HCT116 (cell line): ENCODE data around the gene MBTD1.

ENCODE experiments used
- CTCF ChIP-seq, 3 experiments: fragments of 200-600 bp in 1 of 3; sonication (generic) in 1 of 3; IDR thresholded peaks in 2 of 3; conservative IDR thresholded peaks in 1 of 3; 2 replicates each; pipeline ENCODE4 v1.5.1; 2012 to 2017; ENCODE audit warnings: low read depth in 2 of 3, low read length in 2 of 3, antibody characterized with exemption in 1 of 3, borderline replicate concordance in 1 of 3, control low read depth in 1 of 3, mild to moderate bottlenecking in 1 of 3, mixed read lengths in 1 of 3, mixed run types in 1 of 3, moderate library complexity in 1 of 3; ENCODE audit not compliant: insufficient read depth in 1 of 3
- EZH2 ChIP-seq: fragments of 200-600 bp; sonication (generic); IDR thresholded peaks from 2 replicates; pipeline ENCODE4 v1.6.1; 2017; ENCODE audit warnings: antibody characterized with exemption, mixed run types
- EZH2phosphoT487 ChIP-seq: fragments of 200-600 bp; IDR thresholded peaks from 2 replicates; pipeline ENCODE4 v1.6.1; 2018; ENCODE audit warnings: antibody characterized with exemption, borderline replicate concordance
- POLR2A ChIP-seq: IDR thresholded peaks from 2 replicates; pipeline ENCODE4 v1.7.0; 2011; ENCODE audit warnings: borderline replicate concordance; ENCODE audit not compliant: insufficient read depth, insufficient read length; ENCODE audit errors: extremely low read depth
- POLR2AphosphoS5 ChIP-seq: IDR thresholded peaks from 2 replicates; pipeline ENCODE4 v1.6.1; 2011; ENCODE audit warnings: mild to moderate bottlenecking, low read depth, low read length, moderate library complexity
- RAD21 ChIP-seq: IDR thresholded peaks from 2 replicates; pipeline ENCODE4 v1.6.1; 2012; ENCODE audit warnings: low read depth, mild to moderate bottlenecking
- SIN3A ChIP-seq: IDR thresholded peaks from 2 replicates; pipeline ENCODE4 v1.6.1; 2012; ENCODE audit warnings: low read depth
- SRF ChIP-seq: IDR thresholded peaks from 2 replicates; pipeline ENCODE4 v1.6.1; 2012; ENCODE audit warnings: low read depth
- YY1 ChIP-seq: IDR thresholded peaks from 2 replicates; pipeline ENCODE4 v1.6.1; 2011; ENCODE audit warnings: low read length, low read depth, moderate library complexity, mild to moderate bottlenecking; ENCODE audit not compliant: insufficient replicate concordance; ENCODE audit errors: extremely low read depth
- ZFX ChIP-seq: fragments of 450-650 bp; IDR thresholded peaks from 2 replicates; pipeline ENCODE4 v1.6.1; 2017
- TF ChIP-seq, protein P1 (sequence below): IDR thresholded peaks from 2 replicates; pipeline ENCODE4 v1.6.1; 2011; ENCODE audit warnings: mild to moderate bottlenecking, low read length, moderate library complexity; ENCODE audit not compliant: insufficient replicate concordance; ENCODE audit errors: extremely low read depth
- TF ChIP-seq, protein P2 (sequence below): IDR thresholded peaks from 2 replicates; pipeline ENCODE4 v1.6.1; 2012

DNA sequence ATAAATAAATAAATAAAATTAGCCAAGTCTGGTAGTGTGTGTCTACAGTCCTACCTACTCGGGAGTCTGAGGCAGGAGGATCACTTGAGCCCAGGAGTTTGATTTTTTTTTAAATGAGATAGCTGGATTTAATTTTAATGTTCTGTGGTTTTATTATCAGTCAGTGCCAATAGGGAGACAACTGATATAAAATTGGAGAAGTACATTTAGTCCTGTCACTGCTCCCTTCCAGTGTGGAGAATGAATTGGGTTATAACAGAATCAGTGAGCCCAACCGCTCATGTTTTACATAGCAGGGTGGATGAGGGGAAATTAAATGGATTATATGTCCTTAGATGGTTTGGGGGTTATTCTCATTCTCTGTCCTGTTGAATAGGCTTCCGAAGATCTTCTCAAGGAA is 100.2 kb downstream of the MBTD1 start:
- no peak for TF ChIP-seq CTCF (IDR thresholded peaks at IDR 0.05 in 2 of 3, conservative IDR thresholded peaks at IDR 0.05 in 1 of 3; ENCODE audit: borderline replicate concordance in 1 of 3, insufficient read depth in 1 of 3, low read depth in 2 of 3, low read length in 2 of 3)
- TF ChIP-seq POLR2AphosphoS5: no peak
- TF ChIP-seq, protein P1, sequence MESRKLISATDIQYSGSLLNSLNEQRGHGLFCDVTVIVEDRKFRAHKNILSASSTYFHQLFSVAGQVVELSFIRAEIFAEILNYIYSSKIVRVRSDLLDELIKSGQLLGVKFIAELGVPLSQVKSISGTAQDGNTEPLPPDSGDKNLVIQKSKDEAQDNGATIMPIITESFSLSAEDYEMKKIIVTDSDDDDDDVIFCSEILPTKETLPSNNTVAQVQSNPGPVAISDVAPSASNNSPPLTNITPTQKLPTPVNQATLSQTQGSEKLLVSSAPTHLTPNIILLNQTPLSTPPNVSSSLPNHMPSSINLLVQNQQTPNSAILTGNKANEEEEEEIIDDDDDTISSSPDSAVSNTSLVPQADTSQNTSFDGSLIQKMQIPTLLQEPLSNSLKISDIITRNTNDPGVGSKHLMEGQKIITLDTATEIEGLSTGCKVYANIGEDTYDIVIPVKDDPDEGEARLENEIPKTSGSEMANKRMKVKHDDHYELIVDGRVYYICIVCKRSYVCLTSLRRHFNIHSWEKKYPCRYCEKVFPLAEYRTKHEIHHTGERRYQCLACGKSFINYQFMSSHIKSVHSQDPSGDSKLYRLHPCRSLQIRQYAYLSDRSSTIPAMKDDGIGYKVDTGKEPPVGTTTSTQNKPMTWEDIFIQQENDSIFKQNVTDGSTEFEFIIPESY: no peak
- TF ChIP-seq EZH2: no peak
- TF ChIP-seq EZH2phosphoT487: no peak
- TF ChIP-seq SRF: no peak
- TF ChIP-seq POLR2A: no peak
- no peak for TF ChIP-seq RAD21
- TF ChIP-seq YY1: no peak
- no peak for TF ChIP-seq SIN3A
- TF ChIP-seq ZFX: no peak
- TF ChIP-seq, protein P2, sequence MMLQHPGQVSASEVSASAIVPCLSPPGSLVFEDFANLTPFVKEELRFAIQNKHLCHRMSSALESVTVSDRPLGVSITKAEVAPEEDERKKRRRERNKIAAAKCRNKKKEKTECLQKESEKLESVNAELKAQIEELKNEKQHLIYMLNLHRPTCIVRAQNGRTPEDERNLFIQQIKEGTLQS: no peak
